Islet precursor cell (in vitro differentiated cells): Measurements from ENCODE around the gene SMYD1.

Experiments used
- DNase-seq: peaks from one replicate; pipeline ENCODE4 v3.0.0-alpha.2; 2018

The SMYD1 gene

GRCh38 chr2:88090446-88091283 is 23.0 kb downstream of the SMYD1 start:
- DNase-seq, result peak; percentile 86

DNA sequence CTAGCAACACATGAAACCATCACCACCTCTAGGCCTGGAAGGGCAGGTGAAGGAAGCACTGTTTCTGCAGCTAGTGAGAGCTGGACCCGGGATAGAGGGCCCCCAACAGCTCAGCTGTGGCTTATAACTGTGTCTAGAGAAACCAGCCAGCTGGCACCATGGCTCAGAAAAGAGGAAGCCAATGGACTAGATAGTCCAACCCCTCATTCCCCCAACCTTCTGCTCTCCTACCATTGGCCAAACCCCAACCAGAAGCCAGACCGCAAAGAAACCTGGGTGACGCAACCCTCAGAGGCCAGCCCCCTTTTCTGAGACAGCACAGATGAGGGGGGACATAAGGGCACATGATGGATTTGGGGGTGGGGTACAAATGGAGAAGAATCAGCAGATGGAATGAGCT is 24.3 kb downstream of the SMYD1 start:
- no peak for DNase-seq

- DNase-seq, result no peak
These were observed 25.1 kb downstream of the SMYD1 start for GRCh38 chr2:88092773-88093172.

- DNase-seq, result no peak
These were observed 27.4 kb downstream of the SMYD1 start for GRCh38 chr2:88095022-88095421.

- DNase-seq, result no peak
These were observed 29.1 kb downstream of the SMYD1 start for GRCh38 chr2:88096708-88097107.

DNA sequence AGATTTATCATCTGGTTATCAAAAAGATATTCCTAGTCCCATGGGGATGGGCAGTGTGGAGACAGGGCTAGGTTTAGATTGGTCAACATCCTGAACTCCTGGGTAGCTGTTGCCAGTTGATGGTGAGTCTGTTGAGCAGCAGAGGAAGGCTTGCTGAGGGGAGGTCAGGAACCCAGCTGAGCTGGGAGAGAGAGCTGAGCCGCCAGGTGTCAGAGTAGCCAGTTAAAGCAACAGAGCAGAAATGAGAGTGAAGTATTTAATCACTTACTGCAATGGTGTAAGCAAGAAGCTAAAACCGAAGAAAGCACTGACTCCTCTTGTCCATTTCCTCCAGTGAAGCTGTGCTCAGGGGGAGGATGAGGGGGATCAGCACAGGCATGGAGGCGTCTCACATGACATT is 29.6 kb downstream of the SMYD1 start:
- no peak for DNase-seq

- peak; percentile 24 for DNase-seq
These were observed 30.4 kb downstream of the SMYD1 start for GRCh38 chr2:88097891-88098557.

- no peak for DNase-seq
These were observed 30.9 kb downstream of the SMYD1 start for GRCh38 chr2:88098558-88098900.

- peak; percentile 66 for DNase-seq
These were observed 32.3 kb downstream of the SMYD1 start for GRCh38 chr2:88099798-88100488.

GRCh38 chr2:88100489-88100858 is 32.8 kb downstream of the SMYD1 start:
- DNase-seq, result no peak

DNA sequence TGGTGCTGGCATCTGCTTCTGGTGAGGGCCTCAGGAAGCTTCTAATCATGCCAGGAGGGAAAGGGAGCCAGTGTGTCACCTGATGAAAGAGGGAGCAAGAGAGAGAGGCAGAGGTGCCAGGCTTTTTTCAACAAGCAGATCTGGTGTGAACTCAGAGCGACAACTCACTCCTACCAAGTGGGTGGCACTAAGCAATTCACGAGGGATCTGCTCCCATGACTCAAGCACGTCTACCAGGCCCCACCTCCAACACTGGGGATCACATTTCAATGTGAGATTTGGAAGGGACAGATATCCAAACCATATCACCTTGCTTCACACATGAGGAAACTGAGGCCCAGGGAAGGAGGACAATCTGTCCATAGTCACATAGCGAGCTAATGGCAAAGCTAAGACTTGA is 41.2 kb downstream of the SMYD1 start:
- no peak for DNase-seq

- no peak for DNase-seq
These were observed 43.2 kb downstream of the SMYD1 start for GRCh38 chr2:88110830-88111229.

DNA sequence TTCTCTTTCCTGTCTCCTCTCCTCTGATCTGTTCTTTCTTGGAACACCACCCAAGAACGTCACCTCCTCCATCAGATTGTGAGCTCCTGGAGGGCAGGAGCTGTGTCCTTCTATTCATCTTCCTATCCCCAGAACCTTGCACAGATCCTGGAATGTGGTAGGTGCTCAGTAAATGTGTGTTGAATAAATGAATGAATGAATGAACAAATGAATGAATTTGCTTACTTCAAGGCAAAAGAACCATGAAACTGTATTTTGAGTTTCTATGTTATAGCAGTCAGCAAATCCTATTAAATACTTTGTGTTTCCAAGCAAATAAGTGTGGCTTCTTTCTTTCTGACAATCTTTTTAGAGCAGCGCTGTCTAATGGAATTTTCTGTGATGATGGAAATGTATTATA is 45.4 kb downstream of the SMYD1 start:
- DNase-seq, result no peak

DNA sequence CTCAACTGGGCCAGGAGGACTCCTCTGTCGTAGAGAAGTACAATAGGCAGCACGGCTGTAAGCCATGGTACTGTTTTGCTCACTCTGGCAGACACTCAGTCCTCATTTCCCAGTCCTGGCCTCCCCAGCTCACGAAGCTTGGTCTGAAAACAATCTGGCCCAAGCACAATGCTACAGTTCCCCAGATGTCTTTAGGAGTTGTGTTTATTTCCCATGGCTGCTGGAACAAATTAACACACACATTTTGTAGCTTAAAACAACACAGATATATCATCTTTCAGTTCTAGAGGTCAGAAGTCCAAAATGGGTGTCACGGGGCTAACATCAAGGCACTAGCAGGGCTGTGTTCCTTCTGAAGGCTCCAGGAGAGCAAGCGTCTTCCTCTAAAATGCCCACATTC is 47.3 kb downstream of the SMYD1 start:
- no peak for DNase-seq

DNA sequence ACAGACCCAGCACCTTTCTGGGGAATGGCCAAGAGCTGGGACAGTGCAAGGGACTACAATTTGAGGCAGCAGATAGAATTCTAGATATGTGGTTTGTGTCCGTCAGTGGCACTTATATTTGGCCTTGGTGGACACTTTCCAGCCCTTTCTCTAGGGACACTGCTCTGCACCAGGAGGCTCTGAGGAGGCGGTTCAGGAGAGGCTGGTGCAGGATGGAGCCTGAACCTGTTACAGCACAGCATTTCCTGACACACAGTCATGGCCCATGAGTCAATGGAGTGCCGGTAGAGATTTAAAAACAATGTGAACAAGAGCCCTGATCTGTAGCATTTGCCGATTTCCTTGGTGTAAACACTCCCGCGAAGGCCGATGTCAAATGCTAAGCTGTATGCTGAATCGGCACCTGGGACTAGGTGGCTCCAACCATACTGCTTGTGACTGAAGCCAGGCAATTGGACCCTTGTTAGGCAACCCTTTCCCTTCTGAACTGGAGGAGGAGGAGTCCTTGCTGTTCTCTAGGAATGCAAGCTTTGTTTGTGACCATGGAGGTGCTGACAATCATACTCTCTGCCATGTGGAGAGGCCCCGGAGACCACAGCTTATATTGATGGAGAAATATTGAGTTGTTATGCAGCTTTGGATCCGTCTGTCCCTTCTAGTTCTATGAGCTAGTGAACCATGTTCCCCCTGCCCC is 48.3 kb downstream of the SMYD1 start:
- peak; percentile 39 for DNase-seq

DNA sequence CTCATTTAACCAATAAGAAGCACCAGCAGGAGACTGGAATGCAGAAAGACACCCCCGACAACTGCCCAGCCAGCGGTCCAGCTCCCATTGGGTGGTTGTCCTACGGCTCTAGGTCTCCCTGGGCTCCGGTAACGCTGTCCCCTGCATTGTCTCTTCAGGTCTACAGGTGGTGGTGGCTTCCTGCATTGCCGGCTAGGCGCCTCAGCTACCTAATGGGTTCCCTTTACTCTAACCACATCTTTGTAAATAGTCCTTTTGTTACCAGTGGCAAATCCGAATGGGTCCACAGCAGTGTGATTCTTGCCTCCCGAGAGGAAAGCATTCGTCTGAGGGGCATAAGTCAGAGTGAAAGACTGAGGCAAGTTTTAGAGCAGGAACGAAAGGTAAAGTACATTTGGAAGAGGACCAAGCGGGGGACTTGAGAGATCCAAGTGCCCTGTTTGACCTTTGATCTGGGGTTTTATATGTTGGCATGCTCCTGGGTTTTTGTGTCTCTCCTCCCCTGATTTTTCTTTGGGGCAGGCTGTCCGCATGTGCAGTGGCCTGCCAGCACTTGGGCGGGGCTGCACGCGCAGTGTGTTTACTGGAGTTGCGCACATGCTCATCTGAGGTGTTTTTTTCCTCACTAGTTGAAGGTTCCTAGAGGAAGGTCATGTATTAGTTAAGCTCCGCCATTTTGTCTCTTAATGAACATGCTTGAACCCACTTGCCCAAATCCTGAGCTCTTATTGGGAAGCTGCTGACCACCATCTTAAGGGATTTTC is 49.2 kb downstream of the SMYD1 start:
- peak; percentile 49 for DNase-seq

DNA sequence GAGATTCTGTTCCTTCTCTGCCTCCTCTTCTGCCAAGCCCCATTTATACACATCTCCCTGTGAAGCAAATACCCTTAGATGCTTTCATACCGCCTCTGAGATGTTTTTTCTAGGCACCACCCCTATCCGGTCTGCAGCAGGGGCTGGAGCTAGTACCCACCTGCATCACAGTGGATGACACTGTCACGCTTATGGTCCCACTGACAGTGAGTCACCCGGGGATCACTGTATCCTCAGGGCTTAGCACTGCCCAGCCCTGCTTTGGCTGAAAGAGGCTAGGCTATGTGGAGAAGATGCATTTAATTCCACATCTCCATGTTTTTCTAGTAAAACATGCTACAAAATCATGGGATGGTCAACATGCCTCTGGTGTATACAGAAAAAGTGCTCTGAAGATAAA is 50.3 kb downstream of the SMYD1 start:
- peak; percentile 49 for DNase-seq

GRCh38 chr2:88121678-88122077 is 54.1 kb downstream of the SMYD1 start:
- no peak for DNase-seq

GRCh38 chr2:88122141-88122884 is 54.7 kb downstream of the SMYD1 start:
- DNase-seq, result no peak

- no peak for DNase-seq
These were observed 55.7 kb downstream of the SMYD1 start for GRCh38 chr2:88123164-88123974.
